HCT116 (cell line): ENCODE results near the gene WWP2. TPM values are rescaled to one million over a fixed set of nuclear protein-coding genes. Genes with fewer than 3 reads are reported as not detected.

Source experiments
- ATAC-seq: fragments of 200-7000 bp; cut with Tn5 transposase; 2 replicates; pipeline ENCODE4 v1.9.1; 2020; ENCODE audit warnings: mild to moderate bottlenecking, moderate library complexity
- BruUV-seq: library from RNA; stranded (reverse); fragments of 400-500 nt; replicated peaks from 2 replicates; lab custom pipeline; 2021; lab: Mats Ljungman, UMichigan
- CTCF ChIA-PET: fragments of 300-600 bp; sonication (Branson Sonifier 250); formaldehyde crosslinking; loops from one replicate; lab custom pipeline; 2021; ENCODE audit warnings: antibody characterized with exemption; lab: Charles Lee
- POLR2A ChIA-PET: fragments of 300-600, 350-600 bp; sonication (Branson Sonifier 250); formaldehyde crosslinking; loops from one replicate; lab custom pipeline; 2021; ENCODE audit warnings: antibody characterized with exemption; lab: Charles Lee
- RAD21 ChIA-PET, 2 experiments: fragments of 300-600 bp; sonication (Branson Sonifier 250); formaldehyde crosslinking; loops; one replicate each; lab custom pipeline; 2023; ENCODE audit warnings: low total read pairs in 2 of 2; ENCODE audit not compliant: uncharacterized antibody in 2 of 2, unreplicated experiment in 2 of 2, low non-redundant PET in 1 of 2; lab: Charles Lee
- DNase-seq: peaks from one replicate; pipeline ENCODE4 v3.0.0-alpha.2; 2010; ENCODE audit warnings: low read depth, low spot score
- H2AFZ ChIP-seq: fragments of 200-600 bp; shearing (Covaris generic), sonication (generic); 2 replicates; pipeline ENCODE4 v1.6.1; 2017; ENCODE audit warnings: low read depth, mixed run types, mixed read lengths, antibody characterized with exemption, low read length; ENCODE audit not compliant: poor library complexity, severe bottlenecking
- H3K27ac ChIP-seq: 2 replicates; pipeline ENCODE4 v1.5.1; 2012; ENCODE audit warnings: low read depth, low read length
- H3K27me3 ChIP-seq: fragments of 200-600 bp; sonication (generic); 2 replicates; pipeline ENCODE4 v1.6.1; 2016; ENCODE audit warnings: mixed run types, low read length, mixed read lengths; ENCODE audit not compliant: insufficient read depth
- H3K36me3 ChIP-seq, 2 experiments: fragments of 200-500 bp in 1 of 2; fragments of 200-600 bp in 1 of 2; sonication (Bioruptor generic) in 1 of 2; sonication (generic) in 1 of 2; 2 replicates each; pipeline versions ENCODE4 v1.5.1 to v1.6.1; 2014 to 2016; ENCODE audit warnings: low read length in 2 of 2, inconsistent platforms in 1 of 2, mixed read lengths in 1 of 2, mixed run types in 1 of 2; ENCODE audit not compliant: insufficient read depth in 2 of 2, control insufficient read depth in 1 of 2
- H3K4me1 ChIP-seq, 2 experiments: fragments of 200-600 bp in 1 of 2; sonication (generic) in 1 of 2; 2 replicates each; pipeline versions ENCODE4 v1.5.1 to v1.6.1; 2012 to 2017; ENCODE audit warnings: low read length in 2 of 2, inconsistent platforms in 1 of 2, mild to moderate bottlenecking in 1 of 2, mixed read lengths in 1 of 2, mixed run types in 1 of 2, moderate library complexity in 1 of 2; ENCODE audit not compliant: insufficient read depth in 2 of 2, control insufficient read depth in 1 of 2
- H3K4me2 ChIP-seq: fragments of 200-600 bp; sonication (generic); 2 replicates; pipeline ENCODE4 v1.6.1; 2017; ENCODE audit warnings: mixed run types, low read length, mixed read lengths
- H3K4me3 ChIP-seq, 2 experiments: fragments of 200-600 bp in 1 of 2; sonication (generic) in 1 of 2; replicated peaks in 1 of 2; 2 replicates each; pipeline ENCODE4 v1.5.1; 2011 to 2016; ENCODE audit warnings: low read length in 2 of 2, control low read depth in 1 of 2, low read depth in 1 of 2, mild to moderate bottlenecking in 1 of 2, mixed read lengths in 1 of 2, mixed run types in 1 of 2
- H3K79me2 ChIP-seq: fragments of 200-600 bp; sonication (generic); 2 replicates; pipeline ENCODE4 v1.6.1; 2017; ENCODE audit warnings: mild to moderate bottlenecking, mixed run types, low read length, moderate library complexity, mixed read lengths; ENCODE audit not compliant: insufficient read depth
- H3K9ac ChIP-seq: fragments of 200-600 bp; sonication (generic); 2 replicates; pipeline ENCODE4 v1.6.1; 2016; ENCODE audit warnings: low read length, mixed read lengths
- H3K9me2 ChIP-seq: fragments of 200-600 bp; sonication (generic), shearing (Covaris generic); 2 replicates; pipeline ENCODE4 v1.6.1; 2017; ENCODE audit warnings: mixed run types, mild to moderate bottlenecking, moderate library complexity; ENCODE audit not compliant: insufficient read depth
- H3K9me3 ChIP-seq, 2 experiments: fragments of 200-500 bp in 1 of 2; fragments of 200-600 bp in 1 of 2; sonication (Bioruptor generic) in 1 of 2; sonication (generic) in 1 of 2; 2 replicates each; pipeline ENCODE4 v1.6.1; 2014 to 2017; ENCODE audit warnings: low read length in 2 of 2, mixed read lengths in 2 of 2, inconsistent platforms in 1 of 2, low read depth in 1 of 2, mild to moderate bottlenecking in 1 of 2, mixed run types in 1 of 2, moderate library complexity in 1 of 2; ENCODE audit not compliant: control insufficient read depth in 1 of 2, insufficient read depth in 1 of 2
- H4K20me1 ChIP-seq: fragments of 200-600 bp; sonication (generic), shearing (Covaris generic); 2 replicates; pipeline ENCODE4 v1.6.1; 2017; ENCODE audit warnings: mixed run types, mild to moderate bottlenecking, moderate library complexity; ENCODE audit not compliant: insufficient read depth
- ATF3 ChIP-seq: IDR thresholded peaks from 2 replicates; pipeline ENCODE4 v1.6.1; 2012
- CTCF ChIP-seq, 3 experiments: fragments of 200-600 bp in 1 of 3; sonication (generic) in 1 of 3; IDR thresholded peaks in 2 of 3; conservative IDR thresholded peaks in 1 of 3; 2 replicates each; pipeline ENCODE4 v1.5.1; 2012 to 2017; ENCODE audit warnings: low read depth in 2 of 3, low read length in 2 of 3, antibody characterized with exemption in 1 of 3, borderline replicate concordance in 1 of 3, control low read depth in 1 of 3, mild to moderate bottlenecking in 1 of 3, mixed read lengths in 1 of 3, mixed run types in 1 of 3, moderate library complexity in 1 of 3; ENCODE audit not compliant: insufficient read depth in 1 of 3
- EGR1 ChIP-seq: IDR thresholded peaks from 2 replicates; pipeline ENCODE4 v1.6.1; 2012; ENCODE audit warnings: low read depth
- EZH2 ChIP-seq: fragments of 200-600 bp; sonication (generic); IDR thresholded peaks from 2 replicates; pipeline ENCODE4 v1.6.1; 2017; ENCODE audit warnings: antibody characterized with exemption, mixed run types
- EZH2phosphoT487 ChIP-seq: fragments of 200-600 bp; IDR thresholded peaks from 2 replicates; pipeline ENCODE4 v1.6.1; 2018; ENCODE audit warnings: antibody characterized with exemption, borderline replicate concordance
- FOSL1 ChIP-seq: IDR thresholded peaks from 2 replicates; pipeline ENCODE4 v1.6.1; 2012; ENCODE audit warnings: low read depth
- JUND ChIP-seq: IDR thresholded peaks from 2 replicates; pipeline ENCODE4 v1.6.1; 2012
- POLR2AphosphoS5 ChIP-seq: IDR thresholded peaks from 2 replicates; pipeline ENCODE4 v1.6.1; 2011; ENCODE audit warnings: mild to moderate bottlenecking, low read depth, low read length, moderate library complexity
- REST ChIP-seq: IDR thresholded peaks from 2 replicates; pipeline ENCODE4 v1.6.1; 2012; ENCODE audit warnings: low read depth
- SRF ChIP-seq: IDR thresholded peaks from 2 replicates; pipeline ENCODE4 v1.6.1; 2012; ENCODE audit warnings: low read depth
- TCF7L2 ChIP-seq: IDR thresholded peaks from 2 replicates; pipeline ENCODE4 v1.7.0; 2011; ENCODE audit warnings: borderline replicate concordance, inconsistent platforms; ENCODE audit not compliant: insufficient read depth, insufficient read length; ENCODE audit errors: extremely low read depth
- ZBTB33 ChIP-seq: IDR thresholded peaks from 2 replicates; pipeline ENCODE4 v1.6.1; 2011; ENCODE audit warnings: mild to moderate bottlenecking, low read length, moderate library complexity; ENCODE audit not compliant: insufficient replicate concordance; ENCODE audit errors: extremely low read depth
- intact Hi-C: fragments of 100-400 bp; cut with micrococcal nuclease; formaldehyde crosslinking; loops from 2 replicates; pipeline ENCODE4 v1.10.0; 2022
- total RNA-seq: library from RNA; stranded (reverse); gene quantifications from one replicate; pipeline ENCODE4 v1.2.1, GENCODE V29; 2021; ENCODE audit not compliant: unreplicated experiment

Gene WWP2
- total RNA-seq, 1 experiment from 2014 or later: 44.2 TPM

- H2AFZ ChIP-seq: no peak overlapping the region
- BruUV-seq: no TSS peak
- H3K36me3 ChIP-seq: peaks cover 4 to 6% of the 10 kb centered on the region in 2 experiments; a peak in 3 of 4 replicates
Measured at GRCh38 chr16:69931631-69932030, 169.5 kb downstream of the WWP2 start.

More at GRCh38 chr16:69931631-69932030, 169.5 kb downstream of the WWP2 start:
- no peak overlapping the region for H3K4me2 ChIP-seq
- H3K9ac ChIP-seq: no peak overlapping the region
- DNase-seq (no peak), ATAC-seq (no peak)
- H3K27ac ChIP-seq: no peak overlapping the region
- H3K4me3 ChIP-seq: no peak overlapping the region
- H3K79me2 ChIP-seq: no peaks in the 10 kb centered on the region
- no peaks in the 10 kb centered on the region for H3K9me3 ChIP-seq
- ChIA-PET POLR2A (no interaction called here), RAD21 (no interaction called here), CTCF (no interaction called here)
- no peaks in the 10 kb centered on the region for H3K9me2 ChIP-seq
- H3K27me3 ChIP-seq: no peaks in the 10 kb centered on the region
- TF ChIP-seq REST (no peak), EGR1 (no peak), ATF3 (no peak), ZBTB33 (no peak), SRF (no peak), TCF7L2 (no peak), EZH2 (no peak), FOSL1 (no peak), JUND (no peak), CTCF (IDR thresholded peaks at IDR 0.05 in 2 of 3, conservative IDR thresholded peaks at IDR 0.05 in 1 of 3; ENCODE audit: borderline replicate concordance in 1 of 3, insufficient read depth in 1 of 3, low read depth in 2 of 3, low read length in 2 of 3) (no peak), EZH2phosphoT487 (no peak), POLR2AphosphoS5 (no peak)
- H4K20me1 ChIP-seq: no peaks in the 10 kb centered on the region
- no peaks in the 10 kb centered on the region for H3K4me1 ChIP-seq
- intact Hi-C loops: no loop called here
